ENCODE measurements around the gene EXOSC10.
"Not testable (repeated sequence)": the region's sequence is repeated elsewhere in the genome, so short reads cannot be mapped to it uniquely, and the experiment has no call there.

The EXOSC10 gene

GRCh38 chr1:11041048-11041447 lies 58.6 kb downstream of the EXOSC10 start:
- DNase-seq = no peak

- not testable (repeated sequence) for DNase-seq
Observed at GRCh38 chr1:11040105-11040429, 59.6 kb downstream of the EXOSC10 start.

- no peak for DNase-seq
Observed at GRCh38 chr1:11039351-11040104, 60.1 kb downstream of the EXOSC10 start.

- DNase-seq = peak; percentile 72
Observed at GRCh38 chr1:11037740-11038182, 61.9 kb downstream of the EXOSC10 start.

GRCh38 chr1:11037019-11037739 lies 62.5 kb downstream of the EXOSC10 start:
- DNase-seq = not testable (repeated sequence)

GRCh38 chr1:11031624-11032262 lies 67.9 kb downstream of the EXOSC10 start:
- DNase-seq = no peak

- DNase-seq = no peak
Observed at GRCh38 chr1:11030865-11031264, 68.8 kb downstream of the EXOSC10 start.

- no peak for DNase-seq
Observed at GRCh38 chr1:11028018-11028417, 71.7 kb downstream of the EXOSC10 start.

GRCh38 chr1:11027316-11027715 lies 72.4 kb downstream of the EXOSC10 start:
- no peak for DNase-seq

GRCh38 chr1:11026903-11027302 lies 72.8 kb downstream of the EXOSC10 start:
- no peak for DNase-seq

- DNase-seq = no peak
Observed at GRCh38 chr1:11026052-11026451, 73.6 kb downstream of the EXOSC10 start.

GRCh38 chr1:11025618-11026017 lies 74.1 kb downstream of the EXOSC10 start:
- no peak for DNase-seq

GRCh38 chr1:11024874-11025203 lies 74.8 kb downstream of the EXOSC10 start:
- DNase-seq = no peak

- no peak for DNase-seq
Observed at GRCh38 chr1:11024154-11024873, 75.4 kb downstream of the EXOSC10 start.

GRCh38 chr1:11023201-11023600 lies 76.5 kb downstream of the EXOSC10 start:
- no peak for DNase-seq

GRCh38 chr1:11019971-11020370 lies 79.7 kb downstream of the EXOSC10 start:
- no peak for DNase-seq

GRCh38 chr1:11019358-11019757 lies 80.3 kb downstream of the EXOSC10 start:
- DNase-seq = not testable (repeated sequence)
